ENCODE results near the gene PAOX.
"Not testable (repeated sequence)": the region's sequence is repeated elsewhere in the genome, so short reads cannot be mapped to it uniquely, and the experiment has no call there.

PAOX gene

GRCh38 chr10:133381036-133381435 lies 2.0 kb downstream of the PAOX start:
- no peak overlapping the region for H3K27ac ChIP-seq
- TF ChIP-seq CTCF (IDR thresholded peaks at IDR 0.05) (no peak), ZFX (IDR thresholded peaks at IDR 0.05; ENCODE audit: borderline replicate concordance) (no peak)

- TF ChIP-seq CTCF (IDR thresholded peaks at IDR 0.05), result no peak
- TF ChIP-seq ZFX (IDR thresholded peaks at IDR 0.05; ENCODE audit: borderline replicate concordance), result no peak
- H3K27ac ChIP-seq, result no peak overlapping the region
These were observed 4.5 kb downstream of the PAOX start for GRCh38 chr10:133383551-133383950.

GRCh38 chr10:133384071-133384470 lies 5.0 kb downstream of the PAOX start:
- no peak for TF ChIP-seq ZFX (IDR thresholded peaks at IDR 0.05; ENCODE audit: borderline replicate concordance)
- no peak for TF ChIP-seq CTCF (IDR thresholded peaks at IDR 0.05)
- H3K27ac ChIP-seq, result no peak overlapping the region

- H3K27ac ChIP-seq, result no peak overlapping the region
- TF ChIP-seq ZFX (IDR thresholded peaks at IDR 0.05; ENCODE audit: borderline replicate concordance), result no peak
- no peak for TF ChIP-seq CTCF (IDR thresholded peaks at IDR 0.05)
These were observed 6.2 kb downstream of the PAOX start for GRCh38 chr10:133385214-133385613.

- H3K27ac ChIP-seq, result not testable (repeated sequence)
These were observed 7.9 kb downstream of the PAOX start for GRCh38 chr10:133386951-133387350.

- no peak for TF ChIP-seq ZFX (IDR thresholded peaks at IDR 0.05; ENCODE audit: borderline replicate concordance)
- TF ChIP-seq CTCF (IDR thresholded peaks at IDR 0.05), result no peak
- no peak overlapping the region for H3K27ac ChIP-seq
These were observed 9.3 kb downstream of the PAOX start for GRCh38 chr10:133388236-133388972.

GRCh38 chr10:133388973-133389818 lies 10.1 kb downstream of the PAOX start:
- H3K27ac ChIP-seq, result no peak overlapping the region
- TF ChIP-seq CTCF (IDR thresholded peaks at IDR 0.05) (no peak), ZFX (IDR thresholded peaks at IDR 0.05; ENCODE audit: borderline replicate concordance) (no peak)

All from 22Rv1 (cell line).